Body of pancreas (tissue), 4 donors: ENCODE results near the gene NF2. TPM values are rescaled to one million over a fixed set of nuclear protein-coding genes. Genes with fewer than 3 reads are reported as not detected.

ENCODE experiments used
- ATAC-seq: fragments of 150-250 bp; one replicate; pipeline ENCODE4 v1.9.1; 2016
- DNase-seq, 4 donors: peaks; one replicate each; pipeline ENCODE4 v3.0.0-alpha.2; 2019
- H3K27ac ChIP-seq, 4 donors: fragments of 200-600 bp; sonication (generic); 1 replicate in 3 of 4; 2 replicates in 1 of 4; pipeline versions ENCODE4 v1.5.1 to v1.6.1; 2016 to 2019; ENCODE audit warnings: mild to moderate bottlenecking in 1 of 4, mixed read lengths in 1 of 4, moderate library complexity in 1 of 4
- H3K27me3 ChIP-seq, 2 donors: fragments of 200-600 bp; sonication (generic); one replicate each; pipeline ENCODE4 v1.6.0; 2016; ENCODE audit warnings: mild to moderate bottlenecking in 1 of 2
- H3K36me3 ChIP-seq, 2 donors: fragments of 200-600 bp; sonication (generic); replicated peaks in 1 of 2; 2 replicates each; pipeline ENCODE4 v1.5.1; 2016; ENCODE audit warnings: low read depth in 2 of 2; ENCODE audit not compliant: insufficient read depth in 1 of 2
- H3K4me1 ChIP-seq: fragments of 200-600 bp; sonication (generic); one replicate; pipeline ENCODE4 v1.6.0; 2016
- H3K4me3 ChIP-seq, 2 donors: fragments of 200-600 bp; sonication (generic); 1 replicate in 1 of 2; 2 replicates in 1 of 2; pipeline ENCODE4 v1.5.1; 2016 to 2019
- H3K9me3 ChIP-seq, 3 donors: fragments of 200-600 bp; sonication (generic); 1 replicate in 2 of 3; 2 replicates in 1 of 3; pipeline ENCODE4 v1.5.1; 2016
- CTCF ChIP-seq, 7 experiments: fragments of 450-650 bp in 4 of 7; fragments of 200-600 bp in 3 of 7; sonication (generic) in 3 of 7; IDR thresholded peaks; one replicate each; pipeline ENCODE4 v1.5.1; 2016 to 2019; ENCODE audit warnings: antibody characterized with exemption in 7 of 7
- POLR2A ChIP-seq, 3 donors: fragments of 450-650 bp; IDR thresholded peaks; one replicate each; pipeline ENCODE4 v1.6.1; 2016; ENCODE audit warnings: antibody characterized with exemption in 3 of 3, mild to moderate bottlenecking in 2 of 3
- WGBS, 2 donors: methylation state at CpG; one replicate each; pipeline ENCODE4 v1.1.5; 2017; 5-methylcytosine and 5-hydroxymethylcytosine counted together
- intact Hi-C: fragments of 100-400 bp; cut with DNase I; formaldehyde crosslinking; loops from one replicate; pipeline ENCODE4 v1.15.1; 2023
- total RNA-seq, 2 donors: library from RNA; depleted of rRNA; stranded (reverse); fragments of >200 nt; gene quantifications; one replicate each; pipeline ENCODE4 v1.1.0, GENCODE V29; 2016

NF2 gene
- total RNA-seq, 2 donors from 2014 or later: 21.4 to 26.5 TPM

GRCh38 chr22:29673361-29674066, 70.1 kb downstream of the NF2 start:
- Histone ChIP-seq H3K9me3 (no peaks in the 10 kb centered on the region), H3K4me3 (no peak overlapping the region), H3K27ac (no peak overlapping the region), H3K36me3 (peaks cover 13 to 52% of the 10 kb centered on the region in 2 donors), H3K27me3 (no peaks in the 10 kb centered on the region), H3K4me1 (no peaks in the 10 kb centered on the region)
- intact Hi-C loops: no loop called here
- DNase-seq (no peak), ATAC-seq (no peak)
- 93 to 95% methylated on average over 13 to 14 of the region's 14 CpGs for WGBS, 2 donors
- no peak for TF ChIP-seq CTCF (IDR thresholded peaks at IDR 0.05)

- peaks cover 19 to 52% of the 10 kb centered on the region in 2 donors for H3K36me3 ChIP-seq
- no peaks in the 10 kb centered on the region for H3K9me3 ChIP-seq
- H3K4me3 ChIP-seq: no peak overlapping the region
- DNase-seq: no peak
- no peak overlapping the region for H3K27ac ChIP-seq
- WGBS, 2 donors: 84 to 87% methylated on average over 8 of the region's 8 CpGs
- TF ChIP-seq POLR2A (IDR thresholded peaks at IDR 0.05) (no peak), CTCF (IDR thresholded peaks at IDR 0.05) (no peak)
- no peak for ATAC-seq
- no peaks in the 10 kb centered on the region for H3K4me1 ChIP-seq
- intact Hi-C loops: no loop called here
- H3K27me3 ChIP-seq: no peaks in the 10 kb centered on the region
Measured at GRCh38 chr22:29674121-29674520, 70.7 kb downstream of the NF2 start.

- intact Hi-C loops: no loop called here
- H3K27me3 ChIP-seq: no peaks in the 10 kb centered on the region
- ATAC-seq (no peak), DNase-seq (no peak)
- WGBS, 2 donors: 91 to 96% methylated on average over 1 of the region's 1 CpG
- peaks cover 24 to 46% of the 10 kb centered on the region in 2 donors for H3K36me3 ChIP-seq
- no peaks in the 10 kb centered on the region for H3K4me1 ChIP-seq
- TF ChIP-seq POLR2A (IDR thresholded peaks at IDR 0.05) (no peak), CTCF (IDR thresholded peaks at IDR 0.05) (no peak)
- no peak overlapping the region for H3K4me3 ChIP-seq
- no peaks in the 10 kb centered on the region for H3K9me3 ChIP-seq
- no peak overlapping the region for H3K27ac ChIP-seq
Measured at GRCh38 chr22:29679316-29679715, 75.9 kb downstream of the NF2 start.

- Histone ChIP-seq H3K9me3 (no peaks in the 10 kb centered on the region), H3K4me3 (no peak overlapping the region), H3K4me1 (no peaks in the 10 kb centered on the region), H3K36me3 (peaks cover 11 to 17% of the 10 kb centered on the region in 2 donors), H3K27ac (no peak overlapping the region), H3K27me3 (no peaks in the 10 kb centered on the region)
- TF ChIP-seq POLR2A (IDR thresholded peaks at IDR 0.05): no peak
- TF ChIP-seq CTCF (IDR thresholded peaks at IDR 0.05): no peak
- no peak for DNase-seq
- 93 to 97% methylated on average over 4 of the region's 4 CpGs for WGBS, 2 donors
- no peak for ATAC-seq
- intact Hi-C loops: no loop called here
Measured at GRCh38 chr22:29683536-29683935, 80.1 kb downstream of the NF2 start.

- no peak overlapping the region for H3K4me3 ChIP-seq
- intact Hi-C loops: no loop called here
- no peak for TF ChIP-seq POLR2A (IDR thresholded peaks at IDR 0.05)
- no peak for TF ChIP-seq CTCF (IDR thresholded peaks at IDR 0.05)
- WGBS, 2 donors: 97 to 98% methylated on average over 4 of the region's 4 CpGs
- no peaks in the 10 kb centered on the region for H3K9me3 ChIP-seq
- no peaks in the 10 kb centered on the region for H3K4me1 ChIP-seq
- H3K27ac ChIP-seq: no peak overlapping the region
- no peak for ATAC-seq
- no peak for DNase-seq
- H3K27me3 ChIP-seq: no peaks in the 10 kb centered on the region
- H3K36me3 ChIP-seq: peaks cover 4 to 11% of the 10 kb centered on the region in 2 donors
Measured at GRCh38 chr22:29684244-29684643, 80.8 kb downstream of the NF2 start.
